HG03342 (cell line): ENCODE data around the gene DNAJB2.
A peak's percentile ranks its signal among the peaks of the same experiment; 100 is the strongest.

Source experiments
- ATAC-seq: cut with Tn5 transposase; IDR thresholded peaks from one replicate; pipeline ENCODE4 v1.9.1; 2021; ENCODE audit warnings: mild to moderate bottlenecking, moderate library complexity; ENCODE audit not compliant: unreplicated experiment

The DNAJB2 gene

GRCh38 chr2:219279151-219279915 lies at the start of gene DNAJB2:
Gene DNAJB2 (plus strand): TSS chr2:219279366. CDS start chr2:219279834, 468 bp downstream.
- peak; percentile 88 for ATAC-seq

DNA sequence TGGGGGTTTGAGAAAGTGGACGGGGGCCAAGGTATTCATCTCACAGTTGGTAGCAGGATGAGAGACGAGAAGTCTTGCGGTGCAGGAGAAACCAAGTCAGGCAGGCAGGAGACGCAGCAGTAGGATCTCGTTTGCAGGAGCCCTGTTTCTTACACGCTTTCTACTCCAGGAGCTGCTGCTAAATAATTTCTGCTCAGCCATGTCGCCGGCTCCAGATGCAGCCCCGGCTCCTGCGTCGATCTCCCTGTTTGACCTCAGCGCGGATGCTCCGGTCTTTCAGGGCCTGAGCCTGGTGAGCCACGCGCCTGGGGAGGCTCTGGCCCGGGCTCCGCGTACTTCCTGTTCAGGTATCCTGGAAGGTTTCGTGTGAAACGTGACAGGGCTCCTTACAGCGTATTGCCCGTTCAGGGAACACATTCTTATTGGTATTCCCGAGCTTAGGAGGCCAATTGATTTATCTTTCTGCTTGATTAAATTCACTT lies 49.1 kb upstream of the DNAJB2 start:
- ATAC-seq = peak; percentile 20

GRCh38 chr2:219234331-219234730 lies 44.8 kb upstream of the DNAJB2 start:
- no peak for ATAC-seq

DNA sequence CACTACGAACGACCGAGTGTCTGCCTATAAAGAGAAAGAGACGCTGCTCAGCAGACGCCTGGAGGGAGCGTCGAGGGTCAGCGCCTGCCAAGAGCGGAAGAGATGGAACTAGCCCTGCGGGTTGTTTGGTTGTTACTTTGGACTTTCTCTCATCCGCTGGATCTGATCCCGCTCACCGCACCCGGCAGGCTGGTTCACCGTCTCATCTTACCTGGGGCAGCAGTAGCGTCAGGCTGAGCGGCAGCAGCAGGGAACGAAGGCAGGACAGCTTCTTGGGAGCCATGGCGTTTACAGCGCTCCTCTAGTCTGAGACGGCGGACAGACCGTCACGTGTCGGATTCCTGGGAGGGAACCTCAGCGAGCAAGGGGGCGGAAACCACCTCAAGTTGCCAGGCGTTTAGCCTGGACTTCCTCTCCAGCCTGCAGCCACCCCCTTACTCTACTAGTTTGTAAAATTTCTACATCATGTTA lies 35.8 kb upstream of the DNAJB2 start:
- no peak for ATAC-seq

DNA sequence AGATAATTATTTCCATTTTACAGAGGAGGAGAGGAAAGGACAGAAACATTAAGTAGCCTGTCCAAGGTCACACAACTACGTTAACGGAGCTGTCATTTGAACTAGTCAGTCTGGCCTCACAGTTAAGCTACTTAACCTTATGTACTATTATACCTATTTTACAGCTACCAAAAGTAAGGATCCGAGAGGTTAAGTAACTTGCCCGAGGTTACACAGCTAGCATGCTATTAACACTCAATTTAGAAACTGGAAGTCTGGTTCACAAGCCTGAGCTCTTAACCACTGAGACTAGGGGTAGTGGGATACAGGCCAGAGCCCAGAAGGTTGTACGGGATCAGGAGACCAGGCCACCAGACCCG lies 34.4 kb upstream of the DNAJB2 start:
- ATAC-seq = no peak

GRCh38 chr2:219245148-219245898 lies 33.8 kb upstream of the DNAJB2 start, which contains the start of the genes GLB1L and STK16:
Gene GLB1L (minus strand): TSS chr2:219245444. CDS start chr2:219243573, 1,871 bp downstream.
Gene STK16 (plus strand): TSS chr2:219245479. CDS start chr2:219246000, 521 bp downstream.
- peak; percentile 63 for ATAC-seq

GRCh38 chr2:219245899-219246230 lies 33.3 kb upstream of the DNAJB2 start:
- no peak for ATAC-seq

DNA sequence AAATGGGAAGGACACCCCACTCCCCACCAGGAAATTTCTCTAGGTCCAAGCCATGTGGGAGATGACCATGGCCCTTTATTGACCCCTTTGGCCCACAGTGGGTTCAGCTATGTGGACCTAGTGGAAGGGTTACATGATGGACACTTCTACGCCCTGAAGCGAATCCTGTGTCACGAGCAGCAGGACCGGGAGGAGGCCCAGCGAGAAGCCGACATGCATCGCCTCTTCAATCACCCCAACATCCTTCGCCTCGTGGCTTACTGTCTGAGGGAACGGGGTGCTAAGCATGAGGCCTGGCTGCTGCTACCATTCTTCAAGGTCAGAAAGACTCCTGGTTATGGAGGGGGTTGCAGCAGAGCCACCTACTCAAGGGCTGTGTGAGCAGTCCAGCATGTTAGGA lies 32.6 kb upstream of the DNAJB2 start:
- no peak for ATAC-seq

- ATAC-seq = no peak
These were observed 31.2 kb upstream of the DNAJB2 start for GRCh38 chr2:219247678-219248642.

DNA sequence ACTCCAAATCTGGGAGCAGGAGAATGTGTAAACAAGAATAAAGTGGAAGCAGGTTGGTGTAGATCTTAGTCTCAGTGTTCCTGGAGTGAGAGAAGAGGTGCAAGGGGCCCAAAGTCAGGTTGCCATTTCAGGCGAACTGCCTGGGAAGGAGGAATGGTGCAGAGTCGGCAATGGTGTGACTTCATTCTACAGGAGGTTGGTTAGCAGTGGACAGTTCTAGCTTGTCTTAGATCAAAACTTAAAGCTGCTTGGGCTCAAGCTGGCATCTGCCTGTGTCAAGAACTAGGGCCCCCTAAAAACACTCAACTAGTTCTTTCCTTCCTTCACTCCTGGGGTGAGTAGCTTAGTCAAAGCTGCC lies 30.3 kb upstream of the DNAJB2 start:
- ATAC-seq = no peak

- peak; percentile 52 for ATAC-seq
These were observed 29.8 kb upstream of the DNAJB2 start for GRCh38 chr2:219249203-219249980.

- no peak for ATAC-seq
These were observed 29.0 kb upstream of the DNAJB2 start for GRCh38 chr2:219250049-219250781.

DNA sequence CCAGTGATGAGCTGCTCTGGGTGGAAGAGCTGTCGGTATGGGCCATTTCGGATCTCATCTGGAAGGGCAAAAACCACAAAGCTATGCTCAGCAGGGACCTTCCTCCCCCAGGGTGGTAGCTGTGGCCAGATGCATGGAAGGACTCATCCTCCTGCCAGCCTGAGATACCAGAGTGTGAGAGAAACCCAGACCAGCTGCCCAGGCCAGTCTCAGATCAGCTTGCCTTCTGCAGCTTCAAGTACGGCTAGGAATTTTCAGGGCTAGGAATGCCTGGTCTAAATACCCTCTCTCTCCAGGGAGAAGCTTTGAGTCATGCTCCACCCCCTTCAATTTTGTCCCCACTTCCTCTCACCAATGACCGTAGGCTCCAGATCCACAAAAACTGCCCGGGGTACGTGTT lies 27.5 kb upstream of the DNAJB2 start:
- ATAC-seq = no peak

DNA sequence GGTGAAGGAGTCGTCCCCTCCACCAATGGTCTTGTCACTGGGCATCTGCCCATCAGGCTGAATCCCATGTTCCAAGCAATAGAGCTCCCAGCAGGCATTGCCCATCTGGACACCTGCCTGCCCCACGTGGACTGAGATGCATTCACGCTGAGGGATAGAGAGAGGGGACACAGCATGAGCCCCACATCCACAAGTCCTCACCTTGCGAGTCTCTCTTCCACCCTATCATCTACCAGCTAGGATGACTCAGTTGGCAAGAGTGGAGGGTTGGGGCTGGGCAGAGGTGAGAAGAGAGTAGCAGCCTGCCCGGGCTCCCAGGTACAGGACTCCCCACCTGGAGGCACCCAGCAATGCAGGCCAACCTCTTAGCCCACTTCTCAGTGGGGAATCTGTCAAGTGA lies 27.1 kb upstream of the DNAJB2 start:
- ATAC-seq = no peak

DNA sequence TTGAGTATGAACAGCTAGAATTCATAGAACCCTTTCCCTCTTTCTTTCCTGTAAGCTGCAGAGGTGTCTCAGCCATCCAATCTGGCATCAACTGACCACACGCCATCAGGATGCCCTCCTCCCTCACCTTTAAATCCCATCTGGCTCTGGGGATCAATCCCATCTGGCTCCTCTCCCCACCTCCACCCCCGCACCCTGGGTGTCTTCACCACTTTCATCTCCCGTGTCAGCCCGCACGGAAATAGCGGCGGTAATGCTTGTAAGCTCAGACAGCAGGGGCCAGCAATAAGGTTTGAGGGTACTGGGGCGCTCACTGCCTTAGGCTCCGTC lies 26.6 kb upstream of the DNAJB2 start:
- no peak for ATAC-seq

- ATAC-seq = peak; percentile 5
These were observed 26.0 kb upstream of the DNAJB2 start, which contains the start of gene TUBA4B for GRCh38 chr2:219252900-219253752. Gene TUBA4B (plus strand): TSS chr2:219253243. CDS start chr2:219253408, 165 bp downstream.

GRCh38 chr2:219253753-219254589 lies 25.2 kb upstream of the DNAJB2 start, which contains the start of gene TUBA4A:
Gene TUBA4A (minus strand): TSS chr2:219253918. CDS start chr2:219253858, 60 bp downstream.
- ATAC-seq = peak; percentile 46
